Ishikawa (cell line): ENCODE measurements around the gene SCFD2.

ENCODE experiments used
- CEBPB ChIP-seq: IDR thresholded peaks from 2 replicates; pipeline ENCODE4 v1.6.1; 2012
- CREB1 ChIP-seq: IDR thresholded peaks from 2 replicates; pipeline ENCODE4 v1.6.1; 2012; ENCODE audit warnings: low read depth
- EGR1 ChIP-seq: IDR thresholded peaks from 2 replicates; pipeline ENCODE4 v1.6.1; 2012
- EP300 ChIP-seq: IDR thresholded peaks from 2 replicates; pipeline ENCODE4 v1.6.1; 2012; ENCODE audit warnings: borderline replicate concordance
- FOXM1 ChIP-seq: IDR thresholded peaks from 2 replicates; pipeline ENCODE4 v1.6.1; 2012; ENCODE audit warnings: low read depth, borderline replicate concordance
- MAX ChIP-seq: IDR thresholded peaks from 2 replicates; pipeline ENCODE4 v1.6.1; 2012
- NFIC ChIP-seq: IDR thresholded peaks from 2 replicates; pipeline ENCODE4 v1.6.1; 2012
- RAD21 ChIP-seq: IDR thresholded peaks from 2 replicates; pipeline ENCODE4 v1.6.1; 2012; ENCODE audit warnings: low read depth
- TAF1 ChIP-seq: IDR thresholded peaks from 2 replicates; pipeline ENCODE4 v1.6.1; 2012; ENCODE audit warnings: low read depth, mild to moderate bottlenecking
- TCF12 ChIP-seq: IDR thresholded peaks from 2 replicates; pipeline ENCODE4 v1.6.1; 2012; ENCODE audit warnings: low read depth
- TEAD4 ChIP-seq: IDR thresholded peaks from 2 replicates; pipeline ENCODE4 v1.6.1; 2012
- YY1 ChIP-seq: IDR thresholded peaks from 2 replicates; pipeline ENCODE4 v1.6.1; 2012; ENCODE audit warnings: low read depth
- ZBTB7A ChIP-seq: IDR thresholded peaks from 2 replicates; pipeline ENCODE4 v1.6.1; 2012; ENCODE audit warnings: low read depth
- TF ChIP-seq, protein P1 (sequence below): IDR thresholded peaks from 2 replicates; pipeline ENCODE4 v1.6.1; 2012
- TF ChIP-seq, protein P2 (sequence below): IDR thresholded peaks from 2 replicates; pipeline ENCODE4 v1.6.1; 2012; ENCODE audit warnings: low read depth, mild to moderate bottlenecking

SCFD2 gene

DNA sequence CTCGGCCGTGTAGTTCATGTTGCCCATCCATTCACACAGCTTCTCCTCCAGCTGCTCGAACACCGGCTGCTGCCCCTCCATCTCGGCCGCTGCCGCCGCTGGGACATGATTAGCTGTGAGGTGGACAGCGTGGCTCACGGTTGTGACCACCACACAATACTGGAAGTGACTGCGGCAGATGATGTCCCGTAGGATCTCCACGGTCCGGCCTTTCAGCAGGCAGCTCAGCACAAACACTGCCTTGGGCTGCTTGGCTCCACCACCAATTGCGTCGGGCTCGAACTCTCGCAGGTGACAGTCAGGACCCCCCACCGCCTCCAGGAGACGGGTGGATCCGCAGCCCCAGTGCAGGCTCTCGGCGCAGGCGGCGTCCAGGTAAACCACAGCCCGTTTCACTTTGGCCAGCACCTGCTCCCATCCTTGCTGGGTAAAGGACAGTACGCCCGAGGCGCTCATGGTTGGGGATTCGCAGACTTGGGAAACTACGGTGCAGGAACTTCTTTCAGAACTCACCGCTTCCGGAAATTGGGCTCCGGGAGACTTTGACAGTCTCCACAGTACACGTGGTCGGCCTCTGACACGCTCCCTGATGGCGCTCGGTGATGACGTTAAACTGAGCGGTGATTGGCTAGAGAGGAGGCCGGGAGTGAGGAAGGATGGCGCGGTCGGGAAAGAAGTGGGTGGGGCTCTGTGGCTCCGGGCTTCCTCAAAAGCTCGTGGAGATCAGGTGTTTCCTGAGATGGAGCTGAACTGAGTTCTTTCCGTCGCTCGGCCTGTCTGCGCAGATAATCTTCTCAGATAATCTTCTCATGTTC lies at the start of gene SCFD2:
Gene SCFD2 (minus strand): TSS at position 576 of the 815 bp plus-strand sequence.
- TF ChIP-seq RAD21 (no peak), CREB1 (peak; percentile 98), CEBPB (no peak), EGR1 (no peak), ZBTB7A (no peak), YY1 (0 out of 2 replicates have a peak, but pooled peaks have one; percentile 9), NFIC (no peak), FOXM1 (no peak), TAF1 (peak; percentile 65; the same call in 1 of the 2 replicates), EP300 (no peak), TCF12 (peak; percentile 44; the same call in 1 of the 2 replicates), TEAD4 (no peak), MAX (peak; percentile 99)
- TF ChIP-seq, protein P1, sequence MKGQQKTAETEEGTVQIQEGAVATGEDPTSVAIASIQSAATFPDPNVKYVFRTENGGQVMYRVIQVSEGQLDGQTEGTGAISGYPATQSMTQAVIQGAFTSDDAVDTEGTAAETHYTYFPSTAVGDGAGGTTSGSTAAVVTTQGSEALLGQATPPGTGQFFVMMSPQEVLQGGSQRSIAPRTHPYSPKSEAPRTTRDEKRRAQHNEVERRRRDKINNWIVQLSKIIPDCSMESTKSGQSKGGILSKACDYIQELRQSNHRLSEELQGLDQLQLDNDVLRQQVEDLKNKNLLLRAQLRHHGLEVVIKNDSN: peak; percentile 89
- TF ChIP-seq, protein P2, sequence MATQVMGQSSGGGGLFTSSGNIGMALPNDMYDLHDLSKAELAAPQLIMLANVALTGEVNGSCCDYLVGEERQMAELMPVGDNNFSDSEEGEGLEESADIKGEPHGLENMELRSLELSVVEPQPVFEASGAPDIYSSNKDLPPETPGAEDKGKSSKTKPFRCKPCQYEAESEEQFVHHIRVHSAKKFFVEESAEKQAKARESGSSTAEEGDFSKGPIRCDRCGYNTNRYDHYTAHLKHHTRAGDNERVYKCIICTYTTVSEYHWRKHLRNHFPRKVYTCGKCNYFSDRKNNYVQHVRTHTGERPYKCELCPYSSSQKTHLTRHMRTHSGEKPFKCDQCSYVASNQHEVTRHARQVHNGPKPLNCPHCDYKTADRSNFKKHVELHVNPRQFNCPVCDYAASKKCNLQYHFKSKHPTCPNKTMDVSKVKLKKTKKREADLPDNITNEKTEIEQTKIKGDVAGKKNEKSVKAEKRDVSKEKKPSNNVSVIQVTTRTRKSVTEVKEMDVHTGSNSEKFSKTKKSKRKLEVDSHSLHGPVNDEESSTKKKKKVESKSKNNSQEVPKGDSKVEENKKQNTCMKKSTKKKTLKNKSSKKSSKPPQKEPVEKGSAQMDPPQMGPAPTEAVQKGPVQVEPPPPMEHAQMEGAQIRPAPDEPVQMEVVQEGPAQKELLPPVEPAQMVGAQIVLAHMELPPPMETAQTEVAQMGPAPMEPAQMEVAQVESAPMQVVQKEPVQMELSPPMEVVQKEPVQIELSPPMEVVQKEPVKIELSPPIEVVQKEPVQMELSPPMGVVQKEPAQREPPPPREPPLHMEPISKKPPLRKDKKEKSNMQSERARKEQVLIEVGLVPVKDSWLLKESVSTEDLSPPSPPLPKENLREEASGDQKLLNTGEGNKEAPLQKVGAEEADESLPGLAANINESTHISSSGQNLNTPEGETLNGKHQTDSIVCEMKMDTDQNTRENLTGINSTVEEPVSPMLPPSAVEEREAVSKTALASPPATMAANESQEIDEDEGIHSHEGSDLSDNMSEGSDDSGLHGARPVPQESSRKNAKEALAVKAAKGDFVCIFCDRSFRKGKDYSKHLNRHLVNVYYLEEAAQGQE: no peak

DNA sequence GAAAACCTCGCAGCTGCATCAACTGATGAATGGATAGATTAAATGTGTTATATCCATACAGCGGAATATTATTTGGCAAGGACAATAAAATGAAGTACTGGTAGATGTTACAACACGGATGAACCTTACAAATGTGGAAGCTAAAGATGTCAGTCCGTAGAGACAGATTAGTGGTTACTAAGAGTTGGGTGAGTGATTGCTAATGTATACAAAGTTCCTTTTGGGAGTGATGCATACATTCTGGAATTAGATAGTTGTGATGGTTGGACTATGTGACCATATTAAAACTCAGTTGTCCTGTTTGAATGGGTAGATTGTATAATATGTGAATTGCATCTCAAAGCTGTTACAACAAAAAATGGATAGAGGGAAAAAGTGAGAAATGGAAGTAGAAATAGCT lies 14.4 kb upstream of the SCFD2 start:
- TF ChIP-seq, protein P1: no peak
- TF ChIP-seq EGR1 (no peak), TAF1 (no peak), FOXM1 (no peak), NFIC (no peak), CEBPB (no peak), TCF12 (no peak), YY1 (no peak), RAD21 (no peak), TEAD4 (no peak), CREB1 (no peak), MAX (no peak), EP300 (no peak), ZBTB7A (no peak)
- TF ChIP-seq, protein P2: no peak

GRCh38 chr4:53378171-53378482 lies 12.3 kb upstream of the SCFD2 start:
- no peak for TF ChIP-seq CEBPB
- TF ChIP-seq, protein P2: no peak

DNA sequence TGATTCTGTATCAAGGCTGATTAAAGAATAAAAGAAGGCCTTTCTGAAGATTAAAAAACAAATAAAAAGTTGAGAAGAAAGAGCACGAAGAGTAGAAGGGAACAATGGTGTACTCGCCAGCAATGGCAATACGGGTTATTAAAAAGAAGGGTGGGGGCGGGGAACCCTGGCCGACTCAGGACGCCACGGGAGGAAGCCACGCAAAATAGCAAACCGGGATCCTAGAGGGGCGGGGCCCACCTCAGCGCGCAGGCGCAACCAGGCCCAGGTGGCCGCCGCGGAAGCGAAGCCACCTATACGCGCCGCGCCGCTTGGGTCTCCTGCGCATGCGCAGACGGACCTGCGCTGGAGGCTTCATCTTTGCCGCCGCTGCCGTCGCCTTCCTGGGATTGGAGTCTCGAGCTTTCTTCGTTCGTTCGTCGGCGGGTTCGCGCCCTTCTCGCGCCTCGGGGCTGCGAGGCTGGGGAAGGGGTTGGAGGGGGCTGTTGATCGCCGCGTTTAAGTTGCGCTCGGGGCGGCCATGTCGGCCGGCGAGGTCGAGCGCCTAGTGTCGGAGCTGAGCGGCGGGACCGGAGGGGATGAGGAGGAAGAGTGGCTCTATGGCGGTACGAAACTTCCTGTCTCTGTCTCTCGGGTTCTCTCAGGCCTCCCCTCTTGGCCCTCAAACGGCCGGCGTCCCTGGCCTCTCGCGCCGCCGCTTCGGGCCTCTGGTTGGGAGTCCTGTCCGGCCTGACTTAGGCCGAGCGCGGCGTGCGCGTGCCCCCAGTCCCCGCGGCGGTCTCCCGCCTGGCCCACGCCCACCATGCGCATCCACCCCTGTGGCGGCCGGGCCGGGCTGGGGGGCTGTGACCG lies 11.7 kb upstream of the SCFD2 start, which contains the start of gene FIP1L1:
Gene FIP1L1 (plus strand): TSS at position 323 of the 852 bp plus-strand sequence. CDS start 198 bp downstream, at position 521.
- no peak for TF ChIP-seq NFIC
- peak; percentile 68 for TF ChIP-seq MAX
- TF ChIP-seq FOXM1: no peak
- 0 out of 2 replicates have a peak, but pooled peaks have one; percentile 41 for TF ChIP-seq ZBTB7A
- TF ChIP-seq, protein P2: no peak
- TF ChIP-seq TCF12: no peak
- TF ChIP-seq CEBPB: no peak
- no peak for TF ChIP-seq TEAD4
- TF ChIP-seq TAF1: peak; percentile 72
- TF ChIP-seq, protein P1: 0 out of 2 replicates have a peak, but pooled peaks have one; percentile 21
- no peak for TF ChIP-seq EP300
- peak; percentile 81 for TF ChIP-seq YY1
- TF ChIP-seq CREB1: no peak
- TF ChIP-seq EGR1: no peak
- TF ChIP-seq RAD21: no peak
